HG03354 (cell line): Measurements from ENCODE around the gene FCHSD2.
"Not testable (repeated sequence)": the region's sequence is repeated elsewhere in the genome, so short reads cannot be mapped to it uniquely, and the experiment has no call there.

ENCODE experiments used
- ATAC-seq: cut with Tn5 transposase; IDR thresholded peaks from one replicate; pipeline ENCODE4 v1.9.1; 2021; ENCODE audit warnings: mild to moderate bottlenecking; ENCODE audit not compliant: unreplicated experiment, poor library complexity, severe bottlenecking

The FCHSD2 gene

DNA sequence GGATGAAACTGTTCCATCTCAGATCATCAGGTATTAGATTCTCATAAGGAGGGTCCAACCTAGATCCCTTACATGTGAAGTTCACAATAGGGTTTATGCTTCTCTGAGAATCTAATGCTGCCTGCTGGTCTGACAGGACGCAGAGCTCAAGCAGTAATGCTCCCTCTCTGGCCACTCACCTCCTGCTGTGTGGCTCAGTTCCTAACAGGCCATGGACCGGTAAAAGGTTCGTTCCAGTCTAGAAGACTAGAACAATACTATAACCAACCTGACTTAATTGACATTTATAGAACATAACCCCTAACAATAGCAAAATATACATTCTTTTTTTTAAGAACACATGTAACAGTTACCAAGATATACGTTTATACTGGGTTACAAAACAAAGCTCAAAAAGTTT is 282.1 kb downstream of the FCHSD2 start:
- no peak for ATAC-seq

GRCh38 chr11:72859126-72859525 is 283.0 kb downstream of the FCHSD2 start:
- ATAC-seq = no peak

GRCh38 chr11:72858267-72858666 is 283.9 kb downstream of the FCHSD2 start:
- ATAC-seq = not testable (repeated sequence)

DNA sequence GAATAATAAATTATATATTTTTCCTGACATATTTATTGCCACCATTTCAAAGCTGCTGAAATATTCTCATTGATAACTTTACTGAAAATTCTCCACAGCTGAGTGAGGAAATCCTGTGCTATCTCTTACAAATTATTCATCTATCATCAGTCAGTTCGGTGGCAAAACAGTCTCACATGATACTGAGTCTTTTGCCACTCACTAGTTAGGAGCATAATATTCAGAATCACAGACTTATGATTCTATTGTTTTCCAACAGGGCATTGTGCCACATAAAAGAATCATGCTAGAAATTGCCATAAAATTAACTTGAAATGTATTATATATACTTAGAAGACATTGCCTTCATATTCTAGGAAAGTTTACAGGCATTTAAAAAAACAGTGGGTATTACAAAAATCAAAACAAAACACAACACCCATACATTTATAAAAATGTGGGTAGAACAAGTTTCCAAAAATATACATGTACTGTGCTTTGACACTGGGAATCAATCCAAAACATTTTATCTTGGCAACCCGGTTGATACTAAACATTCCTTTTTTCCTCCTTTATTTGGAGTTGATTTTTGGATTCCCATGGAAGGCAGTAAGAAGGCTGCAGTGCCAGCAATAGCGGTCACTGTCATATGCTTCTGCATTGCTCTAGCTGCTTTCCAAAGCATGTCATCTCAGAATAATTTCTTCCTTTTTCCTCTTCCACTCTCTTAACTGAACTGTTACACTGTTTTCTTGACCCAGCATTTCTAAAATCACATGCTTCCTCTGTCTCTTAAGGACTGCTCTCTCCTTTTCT is 285.4 kb downstream of the FCHSD2 start:
- ATAC-seq = no peak

- no peak for ATAC-seq
Observed at GRCh38 chr11:72856065-72856464, 286.1 kb downstream of the FCHSD2 start.

DNA sequence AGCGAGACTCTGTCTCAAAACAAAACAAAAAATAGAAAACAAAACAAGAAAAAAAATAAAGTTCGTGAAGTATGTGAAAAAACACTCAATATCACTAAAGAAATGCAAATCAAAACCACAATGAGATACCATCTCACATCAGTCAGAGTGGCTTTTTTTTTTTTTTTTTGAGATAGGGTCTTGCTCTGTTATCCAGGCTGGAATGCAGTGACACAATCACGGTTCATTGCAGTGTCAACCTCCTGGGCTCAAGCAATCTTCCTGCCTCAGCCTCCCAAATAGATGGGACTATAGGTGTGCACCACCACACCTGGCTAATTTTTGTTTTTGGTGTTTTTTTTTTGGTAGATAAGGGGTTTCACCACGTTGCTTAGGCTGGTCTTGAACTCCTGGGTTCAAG is 290.4 kb downstream of the FCHSD2 start:
- ATAC-seq = no peak

DNA sequence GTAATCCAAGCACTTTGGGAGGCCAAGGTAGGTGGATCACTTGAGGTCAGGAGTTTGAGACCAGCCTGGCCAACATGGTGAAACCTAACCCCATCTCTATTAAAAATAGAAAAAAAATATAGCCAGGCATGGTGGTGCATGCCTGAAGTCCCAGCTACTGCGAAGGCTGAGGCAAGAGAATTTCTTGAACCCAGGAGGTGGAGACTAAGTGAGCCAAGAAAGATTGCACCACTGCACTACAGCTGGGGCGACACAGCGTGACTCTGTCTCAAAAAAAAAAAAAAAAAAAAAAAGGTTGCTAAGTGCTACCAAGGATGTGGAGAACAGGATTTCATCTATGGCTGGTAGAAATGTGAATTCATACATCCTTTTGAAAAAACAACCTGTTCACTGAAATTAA is 291.3 kb downstream of the FCHSD2 start:
- no peak for ATAC-seq

DNA sequence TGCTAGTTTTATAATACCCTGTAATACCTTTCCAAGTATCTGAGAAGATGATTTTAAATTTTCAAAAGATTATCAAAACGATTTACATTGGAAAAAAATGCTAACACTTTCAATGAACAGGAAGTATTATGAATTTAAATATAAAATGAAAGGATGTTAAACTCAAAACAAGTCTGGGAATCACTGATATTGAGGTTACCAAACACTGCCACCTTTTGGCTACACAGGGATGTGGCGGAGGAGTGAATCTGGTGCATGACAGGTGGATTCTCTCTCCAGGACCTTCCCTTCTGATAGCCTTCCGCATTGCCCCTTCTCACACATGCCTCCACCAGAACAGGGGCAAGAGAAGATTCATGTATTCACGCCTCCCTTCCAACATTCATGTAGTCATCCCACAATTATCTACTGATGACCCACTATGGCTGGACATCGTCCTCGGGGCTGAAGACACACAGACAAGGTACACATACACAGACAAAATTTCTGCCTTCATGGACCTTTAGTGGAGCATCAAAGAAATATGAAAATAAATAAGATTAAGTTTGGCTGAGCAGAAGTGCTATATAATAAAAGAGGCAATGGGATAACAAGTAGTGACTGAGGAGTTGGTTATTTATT is 293.2 kb downstream of the FCHSD2 start:
- no peak for ATAC-seq

DNA sequence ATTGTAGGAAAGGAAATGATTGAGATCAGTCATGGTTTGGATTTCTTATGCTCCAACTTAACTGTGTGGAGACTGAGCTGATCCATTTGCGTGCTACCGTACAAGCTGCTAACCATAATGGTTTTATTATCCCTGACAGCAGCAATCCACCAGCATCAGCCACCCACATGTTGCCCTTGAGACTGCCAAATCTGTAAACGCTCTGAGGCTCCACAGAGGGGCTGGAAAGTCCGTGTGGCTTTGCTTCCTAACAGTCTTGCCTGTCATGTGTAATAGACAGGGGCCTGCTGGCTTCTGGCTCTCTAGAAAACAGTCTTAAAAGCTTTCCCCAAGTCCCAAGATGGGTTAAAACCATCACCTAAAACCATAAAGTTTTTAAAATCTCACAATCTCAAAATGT is 297.8 kb downstream of the FCHSD2 start:
- no peak for ATAC-seq

DNA sequence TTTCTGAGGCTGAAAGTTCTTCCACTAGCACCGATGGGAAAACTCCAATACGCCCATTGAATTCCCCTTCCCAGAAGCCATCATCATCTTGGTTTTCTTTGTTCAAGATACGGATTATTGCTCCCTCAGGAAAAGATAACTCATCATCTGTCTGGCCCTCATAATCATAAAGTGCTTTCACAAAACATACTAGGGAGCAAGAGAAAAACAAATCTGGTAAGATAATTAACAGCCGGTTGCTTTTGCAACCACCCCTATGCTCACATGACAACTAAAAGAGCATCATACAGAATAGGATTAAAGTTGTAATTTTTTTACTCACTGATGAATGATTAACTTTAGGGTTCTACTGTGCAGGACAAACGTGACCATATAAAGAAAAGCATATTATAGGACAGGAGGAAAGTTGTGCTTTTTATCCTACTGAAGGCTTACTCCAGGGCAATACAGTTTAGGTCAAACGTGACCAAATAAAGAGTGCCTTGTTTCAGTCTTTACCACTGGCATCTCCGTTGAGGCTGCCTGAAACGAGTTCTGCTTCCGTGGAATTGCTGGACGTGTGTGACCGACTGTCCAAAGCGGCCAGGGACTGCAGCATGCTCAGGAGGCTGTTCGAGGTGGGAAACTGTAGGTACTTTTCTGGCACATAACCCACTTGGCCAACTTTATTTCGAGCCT is 299.3 kb downstream of the FCHSD2 start:
- no peak for ATAC-seq

GRCh38 chr11:72842126-72842525 is 300.0 kb downstream of the FCHSD2 start:
- no peak for ATAC-seq

DNA sequence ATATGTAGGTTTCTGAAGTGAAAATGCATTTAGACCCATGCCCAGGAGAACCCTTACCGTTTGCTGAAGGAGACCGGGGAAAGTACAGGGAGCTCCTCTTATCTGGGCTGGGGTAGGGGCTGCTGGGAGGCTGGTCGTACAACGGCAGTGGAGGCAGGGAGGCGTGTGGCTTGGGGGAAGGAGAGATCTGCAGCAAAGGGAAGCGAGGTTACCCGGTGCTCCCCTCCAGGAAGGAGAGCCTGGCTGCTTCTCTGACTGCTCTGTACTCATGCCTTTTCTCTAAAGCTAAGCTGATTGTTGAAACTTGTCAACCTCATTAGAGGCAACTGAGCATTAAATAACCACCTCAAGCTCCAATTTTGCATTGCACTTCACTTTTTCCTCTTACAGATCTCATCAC is 300.7 kb downstream of the FCHSD2 start:
- ATAC-seq = no peak

GRCh38 chr11:72840780-72841179 is 301.3 kb downstream of the FCHSD2 start:
- ATAC-seq = no peak

GRCh38 chr11:72838691-72839305 is 303.3 kb downstream of the FCHSD2 start:
- ATAC-seq = no peak

DNA sequence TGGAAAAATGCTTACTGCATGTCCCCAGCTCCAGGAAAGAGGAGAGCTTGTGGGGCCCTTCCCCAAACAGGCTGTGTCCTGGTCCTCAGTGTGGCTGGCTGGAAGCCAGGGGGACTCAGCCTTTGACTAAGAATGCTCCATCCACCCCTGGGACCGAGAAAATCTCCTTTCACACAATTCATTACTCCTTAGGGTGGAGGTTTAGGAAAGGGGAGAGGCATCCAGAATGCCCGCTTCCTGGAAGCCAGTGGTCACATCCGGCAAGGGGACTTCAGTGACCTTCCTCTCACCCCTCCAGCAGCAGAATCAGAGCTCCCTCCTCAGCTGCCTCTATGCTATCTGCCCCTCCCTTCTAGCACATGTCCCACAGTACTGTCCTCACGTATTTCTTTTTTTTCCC is 306.0 kb downstream of the FCHSD2 start:
- no peak for ATAC-seq

GRCh38 chr11:72834905-72835304 is 307.2 kb downstream of the FCHSD2 start:
- no peak for ATAC-seq

DNA sequence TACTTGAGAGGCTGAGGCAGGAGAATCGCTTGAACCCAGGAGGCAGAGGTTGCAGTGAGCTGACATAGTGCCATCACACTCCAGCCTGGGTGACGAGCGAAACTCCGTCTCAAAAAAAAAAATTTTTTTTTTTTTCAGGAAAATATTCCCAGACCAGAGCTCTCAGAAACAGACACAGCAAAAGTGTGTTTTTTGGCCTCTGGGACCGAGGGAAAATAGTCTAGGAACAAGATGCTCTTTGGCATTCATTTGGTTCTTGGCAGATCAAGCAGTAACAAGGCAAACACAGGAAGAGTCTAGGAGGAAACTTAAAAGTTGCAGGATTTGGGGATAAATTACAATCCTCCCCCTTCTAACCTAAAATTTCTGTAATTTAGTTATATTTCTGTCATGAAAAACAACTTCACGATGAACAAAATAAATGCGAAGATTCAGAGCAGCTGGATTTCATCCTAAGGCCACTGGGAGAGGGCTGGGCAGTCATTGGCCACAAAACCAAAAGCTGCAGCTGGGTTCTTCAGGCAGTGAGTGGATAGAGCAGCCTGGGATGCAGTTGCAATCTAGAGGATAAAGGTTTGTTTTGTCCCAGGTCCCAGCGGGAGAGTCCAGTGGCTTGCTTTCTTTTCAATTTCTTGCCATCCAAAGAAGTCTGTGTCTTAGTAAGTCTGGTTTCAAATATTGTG is 308.2 kb downstream of the FCHSD2 start:
- ATAC-seq = no peak

GRCh38 chr11:72833083-72833733 is 308.9 kb downstream of the FCHSD2 start:
- ATAC-seq = no peak

- no peak for ATAC-seq
Observed at GRCh38 chr11:72832301-72833082, 309.6 kb downstream of the FCHSD2 start.
